ENCODE measurements around the gene PLLP. TPM values are rescaled to one million over a fixed set of nuclear protein-coding genes. Genes with fewer than 3 reads are reported as not detected.

PLLP gene
- total RNA-seq, 1 experiment from 2014 or later: 2.8 TPM

GRCh38 chr16:57306676-57307341 is 22.3 kb upstream of the PLLP start:
- ChIA-PET CTCF (interaction anchor here (0.5 kb wide), 1 partner anchor 15 kb away, joined by 4 read pairs; no protein-coding TSS in a partner anchor), POLR2A (ENCODE audit: unreplicated experiment) (no interaction called here)
- H3K36me3 ChIP-seq (ENCODE audit: low read depth): no peaks in the 10 kb centered on the region
- no peak overlapping the region for H3K4me3 ChIP-seq
- DNase-seq: no peak
- H3K27me3 ChIP-seq (ENCODE audit: insufficient read depth, low read depth): no peaks in the 10 kb centered on the region
- TF ChIP-seq CTCF (conservative IDR thresholded peaks at IDR 0.05) (no peak), EZH2 (IDR thresholded peaks at IDR 0.05; ENCODE audit: low read depth) (no peak)
- no peaks in the 10 kb centered on the region for H3K9me2 ChIP-seq (ENCODE audit: insufficient read depth)
- BruUV-seq (replicated peaks): no TSS peak
- H3K27ac ChIP-seq: no peak overlapping the region
- no peaks in the 10 kb centered on the region for H3K79me2 ChIP-seq (ENCODE audit: low read depth)
- intact Hi-C loops (cut with micrococcal nuclease; ENCODE audit: unreplicated experiment): no loop called here
- H3F3A ChIP-seq (ENCODE audit: insufficient read depth, low read depth): peaks cover 27% of the 10 kb centered on the region; the same call in 1 of the 2 replicates
- H3K4me1 ChIP-seq (replicated peaks; ENCODE audit: insufficient read depth): peaks cover 22% of the 10 kb centered on the region
- H3K4me2 ChIP-seq: no peak overlapping the region
- H3K9me3 ChIP-seq (ENCODE audit: insufficient read depth, low read depth): no peaks in the 10 kb centered on the region
- H4K20me1 ChIP-seq (ENCODE audit: insufficient read depth): no peaks in the 10 kb centered on the region
- no peak overlapping the region for H2AFZ ChIP-seq

GRCh38 chr16:57305159-57305811 is 20.8 kb upstream of the PLLP start:
- CTCF ChIA-PET: no interaction called here
- no peaks in the 10 kb centered on the region for H3K9me2 ChIP-seq (ENCODE audit: insufficient read depth)
- H3K36me3 ChIP-seq (ENCODE audit: low read depth): no peaks in the 10 kb centered on the region
- H3K27me3 ChIP-seq (ENCODE audit: insufficient read depth, low read depth): no peaks in the 10 kb centered on the region
- no peak for DNase-seq
- H3K4me2 ChIP-seq: no peak overlapping the region
- peaks cover 31% of the 10 kb centered on the region; the same call in 1 of the 2 replicates for H3F3A ChIP-seq (ENCODE audit: insufficient read depth, low read depth)
- TF ChIP-seq EZH2 (IDR thresholded peaks at IDR 0.05; ENCODE audit: low read depth) (no peak), CTCF (conservative IDR thresholded peaks at IDR 0.05) (no peak)
- peaks cover 25% of the 10 kb centered on the region for H3K4me1 ChIP-seq (replicated peaks; ENCODE audit: insufficient read depth)
- H3K4me3 ChIP-seq: no peak overlapping the region
- POLR2A ChIA-PET (ENCODE audit: unreplicated experiment): no interaction called here
- H3K9me3 ChIP-seq (ENCODE audit: insufficient read depth, low read depth): no peaks in the 10 kb centered on the region
- BruUV-seq (replicated peaks): no TSS peak
- H3K79me2 ChIP-seq (ENCODE audit: low read depth): no peaks in the 10 kb centered on the region
- no peak overlapping the region for H3K27ac ChIP-seq
- intact Hi-C loops (cut with micrococcal nuclease; ENCODE audit: unreplicated experiment): no loop called here
- no peaks in the 10 kb centered on the region for H4K20me1 ChIP-seq (ENCODE audit: insufficient read depth)
- no peak overlapping the region for H2AFZ ChIP-seq

- no peak overlapping the region for H3K4me3 ChIP-seq
- no TSS peak for BruUV-seq (replicated peaks)
- no peaks in the 10 kb centered on the region for H3K27me3 ChIP-seq (ENCODE audit: insufficient read depth, low read depth)
- intact Hi-C loops (cut with micrococcal nuclease; ENCODE audit: unreplicated experiment): loop anchor here (1.0 to 5.0 kb wide), 3 partner anchors 37 to 727 kb away; no protein-coding TSS in a partner anchor
- no peaks in the 10 kb centered on the region for H3K9me2 ChIP-seq (ENCODE audit: insufficient read depth)
- H3K9me3 ChIP-seq (ENCODE audit: insufficient read depth, low read depth): no peaks in the 10 kb centered on the region
- no peak for TF ChIP-seq EZH2 (IDR thresholded peaks at IDR 0.05; ENCODE audit: low read depth)
- no peak for TF ChIP-seq CTCF (conservative IDR thresholded peaks at IDR 0.05)
- peaks cover 38% of the 10 kb centered on the region for H3F3A ChIP-seq (ENCODE audit: insufficient read depth, low read depth)
- ChIA-PET POLR2A (ENCODE audit: unreplicated experiment) (interaction anchor here (0.5 to 1.2 kb wide), 2 partner anchors 10 to 691 kb away, joined by 3 read pairs; no protein-coding TSS in a partner anchor), CTCF (interaction anchor here (0.6 to 0.8 kb wide), 2 partner anchors 74 to 113 kb away, joined by 3 to 6 read pairs; no protein-coding TSS in a partner anchor)
- no peaks in the 10 kb centered on the region for H4K20me1 ChIP-seq (ENCODE audit: insufficient read depth)
- H3K4me1 ChIP-seq (replicated peaks; ENCODE audit: insufficient read depth): peaks cover 25% of the 10 kb centered on the region
- H3K27ac ChIP-seq: peak overlapping the region; percentile 58
- DNase-seq: peak; percentile 80 to 96
- H2AFZ ChIP-seq: no peak overlapping the region
- no peaks in the 10 kb centered on the region for H3K79me2 ChIP-seq (ENCODE audit: low read depth)
- H3K36me3 ChIP-seq (ENCODE audit: low read depth): no peaks in the 10 kb centered on the region
- H3K4me2 ChIP-seq: peak overlapping the region; percentile 47
Measured at GRCh38 chr16:57304169-57305061, 19.9 kb upstream of the PLLP start.
